HL-60 (cell line): ENCODE results near the gene APOL1.

ENCODE experiments used
- DNase-seq, 2 experiments: peaks; one replicate each; pipeline ENCODE4 v3.0.0-alpha.2; 2010 to 2020; ENCODE audit warnings: low read depth in 1 of 2, low spot score in 1 of 2
- H3K27ac ChIP-seq: fragments of 250-450 bp; sonication (Bioruptor Pico); replicated peaks from 2 replicates; pipeline ENCODE4 v1.5.1; 2020; ENCODE audit warnings: mild to moderate bottlenecking, moderate library complexity
- H3K27me3 ChIP-seq: fragments of 250-450 bp; sonication (Bioruptor Pico); 2 replicates; pipeline ENCODE4 v1.5.1; 2021; ENCODE audit warnings: mild to moderate bottlenecking, moderate library complexity; ENCODE audit not compliant: insufficient read depth, poor library complexity, severe bottlenecking
- H3K4me3 ChIP-seq: replicated peaks from 2 replicates; pipeline ENCODE4 v1.5.1; 2011; ENCODE audit warnings: mild to moderate bottlenecking, control low read depth, low read length; ENCODE audit not compliant: insufficient read depth
- CTCF ChIP-seq: IDR thresholded peaks from one replicate; pipeline ENCODE4 v1.5.1; 2011; ENCODE audit warnings: low read length, control low read depth, inconsistent platforms; ENCODE audit not compliant: insufficient read depth
- GABPA ChIP-seq: IDR thresholded peaks from 2 replicates; pipeline ENCODE4 v1.6.1; 2012; ENCODE audit warnings: low read depth
- POLR2AphosphoS5 ChIP-seq: IDR thresholded peaks from 2 replicates; pipeline ENCODE4 v1.6.1; 2012; ENCODE audit warnings: low read depth
- REST ChIP-seq: IDR thresholded peaks from 2 replicates; pipeline ENCODE4 v1.6.1; 2012; ENCODE audit warnings: low read depth; ENCODE audit not compliant: insufficient replicate concordance
- SPI1 ChIP-seq: IDR thresholded peaks from 2 replicates; pipeline ENCODE4 v1.6.1; 2012; ENCODE audit warnings: low read depth, mild to moderate bottlenecking, borderline replicate concordance

APOL1 gene

GRCh38 chr22:36222887-36223450 is 30.0 kb upstream of the APOL1 start:
- H3K27me3 ChIP-seq: no peaks in the 10 kb centered on the region
- no peak overlapping the region for H3K27ac ChIP-seq
- no peak overlapping the region for H3K4me3 ChIP-seq
- TF ChIP-seq GABPA: no peak
- TF ChIP-seq CTCF: no peak
- TF ChIP-seq POLR2AphosphoS5: no peak
- no peak for TF ChIP-seq SPI1
- TF ChIP-seq REST: no peak
- no peak for DNase-seq

- no peak for DNase-seq
- Histone ChIP-seq H3K27me3 (no peaks in the 10 kb centered on the region), H3K4me3 (no peak overlapping the region), H3K27ac (no peak overlapping the region)
- TF ChIP-seq SPI1 (no peak), POLR2AphosphoS5 (no peak)
Observed at GRCh38 chr22:36223504-36223903, 29.4 kb upstream of the APOL1 start.

GRCh38 chr22:36224245-36224644 is 28.7 kb upstream of the APOL1 start:
- TF ChIP-seq CTCF (no peak), GABPA (no peak), REST (no peak), POLR2AphosphoS5 (no peak)
- Histone ChIP-seq H3K27me3 (no peaks in the 10 kb centered on the region), H3K4me3 (no peak overlapping the region), H3K27ac (no peak overlapping the region)
- DNase-seq: no peak

- DNase-seq: no peak
Observed at GRCh38 chr22:36225333-36225922, 27.5 kb upstream of the APOL1 start.

More at GRCh38 chr22:36225333-36225922, 27.5 kb upstream of the APOL1 start:
- no peak for TF ChIP-seq CTCF
- TF ChIP-seq GABPA: no peak
- no peak for TF ChIP-seq SPI1
- TF ChIP-seq REST: no peak
- TF ChIP-seq POLR2AphosphoS5: no peak
- no peak overlapping the region for H3K27ac ChIP-seq
- H3K4me3 ChIP-seq: no peak overlapping the region
- H3K27me3 ChIP-seq: no peaks in the 10 kb centered on the region
